ENCODE measurements around the gene PTPRG.

The PTPRG gene

DNA sequence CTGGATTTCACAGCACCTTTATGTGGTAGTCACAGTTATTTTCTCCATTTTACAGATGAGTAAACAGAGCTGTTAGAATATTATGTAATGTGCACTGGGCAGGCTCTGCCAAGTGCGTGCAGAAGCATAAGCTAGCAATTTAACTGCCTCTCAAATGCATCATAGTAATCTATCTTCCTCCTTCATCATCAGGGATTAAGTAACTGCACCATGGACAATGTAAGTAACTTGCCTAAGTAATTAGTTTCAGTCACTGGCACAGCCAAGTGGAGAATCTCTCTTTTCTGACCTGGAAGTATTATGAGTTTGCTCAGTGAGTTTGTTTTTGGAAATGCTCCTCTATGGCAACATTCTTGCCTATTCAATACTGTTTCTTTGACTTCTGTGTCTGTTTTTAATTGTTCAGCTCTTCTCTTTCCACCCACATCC, 260.5 kb downstream of the PTPRG start:
- H3K4me3 ChIP-seq (ENCODE audit: insufficient read depth, low read depth, low read length, poor library complexity, severe bottlenecking), result no peak overlapping the region
- H3K36me3 ChIP-seq (ENCODE audit: control insufficient read depth, insufficient read depth, low read length), result no peaks in the 10 kb centered on the region
- H3K27me3 ChIP-seq (replicated peaks; ENCODE audit: control insufficient read depth, insufficient read depth, low read length, poor library complexity, severe bottlenecking), result no peaks in the 10 kb centered on the region
- DNase-seq, result no peak
- H3K9me3 ChIP-seq (ENCODE audit: control insufficient read depth, low read length), result no peaks in the 10 kb centered on the region
- H3K4me1 ChIP-seq (ENCODE audit: control insufficient read depth, insufficient read depth, low read length, poor library complexity, severe bottlenecking), result no peaks in the 10 kb centered on the region
- no peak overlapping the region for H3K27ac ChIP-seq (ENCODE audit: insufficient read depth, low read length, poor library complexity, severe bottlenecking)

DNA sequence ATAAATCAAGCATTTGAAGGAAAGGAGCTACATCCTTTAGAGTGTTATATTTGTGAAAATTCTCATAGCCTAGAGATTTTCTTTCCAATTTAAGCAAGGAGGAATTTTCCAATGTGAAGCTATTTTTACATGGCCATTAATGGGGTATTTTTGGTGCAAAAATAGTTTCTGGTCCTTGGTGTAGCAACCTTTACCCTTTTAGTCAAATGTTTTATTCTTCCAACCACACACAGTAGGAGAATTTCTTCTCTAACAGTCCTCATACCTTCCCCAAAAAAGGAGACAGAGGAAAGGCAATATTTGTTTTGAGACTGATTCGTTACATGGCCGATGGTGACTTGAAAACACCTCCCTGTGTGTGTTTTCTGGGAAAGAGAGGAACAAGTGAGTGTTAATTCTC, 261.2 kb downstream of the PTPRG start:
- no peak for DNase-seq
- H3K27me3 ChIP-seq (replicated peaks; ENCODE audit: control insufficient read depth, insufficient read depth, low read length, poor library complexity, severe bottlenecking), result no peaks in the 10 kb centered on the region
- H3K9me3 ChIP-seq (ENCODE audit: control insufficient read depth, low read length), result no peaks in the 10 kb centered on the region
- H3K36me3 ChIP-seq (ENCODE audit: control insufficient read depth, insufficient read depth, low read length), result no peaks in the 10 kb centered on the region
- H3K27ac ChIP-seq (ENCODE audit: insufficient read depth, low read length, poor library complexity, severe bottlenecking), result no peak overlapping the region
- H3K4me1 ChIP-seq (ENCODE audit: control insufficient read depth, insufficient read depth, low read length, poor library complexity, severe bottlenecking), result no peaks in the 10 kb centered on the region
- no peak overlapping the region for H3K4me3 ChIP-seq (ENCODE audit: insufficient read depth, low read depth, low read length, poor library complexity, severe bottlenecking)

DNA sequence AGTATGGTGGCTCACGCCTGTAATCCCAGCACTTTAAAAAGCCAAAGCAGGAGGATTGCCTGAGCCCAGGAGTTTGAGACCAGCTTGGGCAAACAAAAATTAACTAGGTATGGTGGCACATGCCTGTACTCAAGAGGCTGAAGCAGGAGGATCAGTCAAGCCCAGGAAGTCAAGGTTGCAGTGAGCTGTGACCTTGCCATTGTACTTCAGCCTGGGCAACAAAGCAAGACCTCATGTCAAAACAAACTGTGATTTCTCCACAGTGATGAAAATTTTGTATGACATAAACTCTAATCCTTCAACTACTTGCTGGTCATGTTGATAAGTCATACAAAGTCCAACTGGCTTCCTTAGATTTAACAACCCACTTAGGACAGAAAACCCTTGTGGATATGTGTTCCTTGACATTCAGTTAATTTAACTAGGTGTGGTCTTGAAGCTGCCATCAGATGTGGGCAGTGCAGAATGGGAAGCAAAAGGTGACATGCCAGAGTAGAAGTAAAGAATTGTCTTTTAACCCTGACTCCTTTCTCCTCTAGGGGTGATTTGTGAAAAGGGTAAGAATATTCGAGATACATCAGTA, 263.3 kb downstream of the PTPRG start:
- no peak for DNase-seq
- Histone ChIP-seq H3K36me3 (ENCODE audit: control insufficient read depth, insufficient read depth, low read length) (no peaks in the 10 kb centered on the region), H3K9me3 (ENCODE audit: control insufficient read depth, low read length) (no peaks in the 10 kb centered on the region), H3K27ac (ENCODE audit: insufficient read depth, low read length, poor library complexity, severe bottlenecking) (no peak overlapping the region), H3K4me1 (ENCODE audit: control insufficient read depth, insufficient read depth, low read length, poor library complexity, severe bottlenecking) (no peaks in the 10 kb centered on the region), H3K27me3 (replicated peaks; ENCODE audit: control insufficient read depth, insufficient read depth, low read length, poor library complexity, severe bottlenecking) (no peaks in the 10 kb centered on the region), H3K4me3 (ENCODE audit: insufficient read depth, low read depth, low read length, poor library complexity, severe bottlenecking) (no peak overlapping the region)

GRCh38 chr3:61826161-61826560, 264.8 kb downstream of the PTPRG start:
- H3K4me1 ChIP-seq (ENCODE audit: control insufficient read depth, insufficient read depth, low read length, poor library complexity, severe bottlenecking), result no peaks in the 10 kb centered on the region
- no peaks in the 10 kb centered on the region for H3K9me3 ChIP-seq (ENCODE audit: control insufficient read depth, low read length)
- no peak overlapping the region for H3K27ac ChIP-seq (ENCODE audit: insufficient read depth, low read length, poor library complexity, severe bottlenecking)
- no peaks in the 10 kb centered on the region for H3K36me3 ChIP-seq (ENCODE audit: control insufficient read depth, insufficient read depth, low read length)
- no peak overlapping the region for H3K4me3 ChIP-seq (ENCODE audit: insufficient read depth, low read depth, low read length, poor library complexity, severe bottlenecking)
- H3K27me3 ChIP-seq (replicated peaks; ENCODE audit: control insufficient read depth, insufficient read depth, low read length, poor library complexity, severe bottlenecking), result no peaks in the 10 kb centered on the region
- DNase-seq, result no peak

GRCh38 chr3:61828184-61828874, 267.0 kb downstream of the PTPRG start:
- no peak overlapping the region for H3K27ac ChIP-seq (ENCODE audit: insufficient read depth, low read length, poor library complexity, severe bottlenecking)
- no peak for DNase-seq
- H3K27me3 ChIP-seq (replicated peaks; ENCODE audit: control insufficient read depth, insufficient read depth, low read length, poor library complexity, severe bottlenecking), result no peaks in the 10 kb centered on the region
- no peaks in the 10 kb centered on the region for H3K36me3 ChIP-seq (ENCODE audit: control insufficient read depth, insufficient read depth, low read length)
- H3K9me3 ChIP-seq (ENCODE audit: control insufficient read depth, low read length), result no peaks in the 10 kb centered on the region
- H3K4me1 ChIP-seq (ENCODE audit: control insufficient read depth, insufficient read depth, low read length, poor library complexity, severe bottlenecking), result no peaks in the 10 kb centered on the region
- no peak overlapping the region for H3K4me3 ChIP-seq (ENCODE audit: insufficient read depth, low read depth, low read length, poor library complexity, severe bottlenecking)

DNA sequence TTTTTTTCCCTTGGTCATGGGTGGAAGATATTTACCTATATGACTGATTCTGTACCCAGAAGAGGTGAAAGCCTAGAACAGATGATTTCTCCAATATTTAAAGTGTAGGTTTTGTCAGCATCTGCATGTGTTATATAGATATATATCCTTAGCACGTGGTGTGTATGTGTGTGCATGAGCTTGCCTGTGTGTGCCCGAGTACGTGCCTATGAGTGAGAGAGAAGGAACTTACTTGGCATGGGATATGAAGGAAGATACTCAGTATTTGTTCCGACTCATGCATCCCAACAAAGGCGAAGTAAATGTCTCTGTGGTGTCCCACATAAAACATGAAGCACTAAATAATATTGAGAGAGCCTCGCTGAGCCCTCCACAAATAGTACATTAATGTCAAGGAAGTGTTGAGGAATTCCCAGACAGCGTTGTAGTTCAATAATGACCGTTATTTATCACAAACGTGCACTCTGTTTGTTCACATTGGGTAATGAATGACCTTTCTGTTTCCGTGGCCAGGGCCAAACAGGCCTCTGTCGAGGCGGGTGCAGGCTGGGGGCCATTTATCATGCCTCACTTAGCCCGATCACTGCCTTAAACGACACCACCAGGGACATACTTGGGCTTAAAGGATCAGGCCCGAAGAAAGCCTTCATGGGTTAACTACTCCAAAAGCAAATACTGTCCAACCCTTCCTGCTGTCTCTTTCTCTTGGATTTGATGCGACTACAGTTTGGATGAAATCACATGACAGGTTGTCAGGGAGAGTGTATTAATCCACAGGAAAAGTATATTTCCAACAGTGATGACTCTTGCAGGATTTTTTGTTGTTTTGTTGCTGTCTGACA, 267.7 kb downstream of the PTPRG start:
- Histone ChIP-seq H3K36me3 (ENCODE audit: control insufficient read depth, insufficient read depth, low read length) (no peaks in the 10 kb centered on the region), H3K4me3 (ENCODE audit: insufficient read depth, low read depth, low read length, poor library complexity, severe bottlenecking) (no peak overlapping the region), H3K4me1 (ENCODE audit: control insufficient read depth, insufficient read depth, low read length, poor library complexity, severe bottlenecking) (no peaks in the 10 kb centered on the region), H3K27ac (ENCODE audit: insufficient read depth, low read length, poor library complexity, severe bottlenecking) (no peak overlapping the region), H3K27me3 (replicated peaks; ENCODE audit: control insufficient read depth, insufficient read depth, low read length, poor library complexity, severe bottlenecking) (no peaks in the 10 kb centered on the region), H3K9me3 (ENCODE audit: control insufficient read depth, low read length) (no peaks in the 10 kb centered on the region)
- DNase-seq, result no peak

DNA sequence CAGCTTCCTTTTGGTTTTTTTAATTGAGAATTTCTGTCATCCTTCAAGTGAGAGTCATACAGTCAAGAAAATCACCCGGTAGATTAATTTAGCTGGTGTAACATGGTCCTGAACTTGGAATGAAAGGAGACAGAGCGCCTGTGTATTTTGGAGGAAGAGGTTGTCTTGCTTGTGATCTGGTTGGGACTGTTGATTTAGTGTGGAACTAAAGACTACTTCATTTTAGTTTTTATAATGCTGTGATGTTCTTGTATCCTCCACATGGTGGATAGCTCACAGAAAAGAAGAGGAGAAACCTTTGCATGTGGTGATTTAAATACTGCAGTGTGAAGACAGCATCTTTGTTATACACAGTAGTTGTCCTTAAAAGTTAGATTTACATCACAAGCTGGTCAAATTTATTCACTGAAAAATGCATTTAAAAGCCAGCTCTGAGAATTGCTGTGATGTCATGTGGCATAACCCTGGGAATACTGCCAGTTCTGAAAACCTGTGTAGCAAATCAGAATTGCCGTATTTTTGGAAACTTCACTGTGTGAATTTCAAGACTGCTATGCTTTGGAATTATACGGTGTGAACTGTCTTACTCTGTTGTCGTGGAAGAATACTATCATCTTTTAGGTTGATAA, 268.5 kb downstream of the PTPRG start:
- Histone ChIP-seq H3K27ac (ENCODE audit: insufficient read depth, low read length, poor library complexity, severe bottlenecking) (no peak overlapping the region), H3K9me3 (ENCODE audit: control insufficient read depth, low read length) (no peaks in the 10 kb centered on the region), H3K36me3 (ENCODE audit: control insufficient read depth, insufficient read depth, low read length) (no peaks in the 10 kb centered on the region), H3K27me3 (replicated peaks; ENCODE audit: control insufficient read depth, insufficient read depth, low read length, poor library complexity, severe bottlenecking) (no peaks in the 10 kb centered on the region), H3K4me3 (ENCODE audit: insufficient read depth, low read depth, low read length, poor library complexity, severe bottlenecking) (no peak overlapping the region), H3K4me1 (ENCODE audit: control insufficient read depth, insufficient read depth, low read length, poor library complexity, severe bottlenecking) (no peaks in the 10 kb centered on the region)
- DNase-seq, result no peak

DNA sequence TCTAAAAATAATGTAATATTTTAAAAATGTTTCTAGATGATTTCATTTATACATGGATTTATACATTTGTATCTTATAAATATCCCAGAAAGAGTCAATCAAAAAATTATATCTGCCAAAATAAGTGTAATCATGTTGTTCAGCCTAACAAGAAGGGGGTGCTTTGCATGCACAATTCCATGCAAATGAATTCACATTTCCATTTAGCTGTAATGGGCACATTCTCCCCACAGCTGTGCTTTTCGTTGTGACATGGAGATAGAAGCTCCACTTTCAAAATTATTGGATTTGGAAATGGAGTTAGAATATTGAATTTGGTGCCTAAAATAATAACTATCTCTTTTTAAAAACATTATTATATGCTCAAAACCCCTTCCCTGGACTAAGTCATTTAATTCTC, 270.6 kb downstream of the PTPRG start:
- no peak for DNase-seq
- Histone ChIP-seq H3K4me3 (ENCODE audit: insufficient read depth, low read depth, low read length, poor library complexity, severe bottlenecking) (no peak overlapping the region), H3K27me3 (replicated peaks; ENCODE audit: control insufficient read depth, insufficient read depth, low read length, poor library complexity, severe bottlenecking) (no peaks in the 10 kb centered on the region), H3K27ac (ENCODE audit: insufficient read depth, low read length, poor library complexity, severe bottlenecking) (no peak overlapping the region), H3K4me1 (ENCODE audit: control insufficient read depth, insufficient read depth, low read length, poor library complexity, severe bottlenecking) (no peaks in the 10 kb centered on the region), H3K36me3 (ENCODE audit: control insufficient read depth, insufficient read depth, low read length) (no peaks in the 10 kb centered on the region), H3K9me3 (ENCODE audit: control insufficient read depth, low read length) (no peaks in the 10 kb centered on the region)

- DNase-seq, result no peak
- Histone ChIP-seq H3K9me3 (ENCODE audit: control insufficient read depth, low read length) (no peaks in the 10 kb centered on the region), H3K27ac (ENCODE audit: insufficient read depth, low read length, poor library complexity, severe bottlenecking) (no peak overlapping the region), H3K36me3 (ENCODE audit: control insufficient read depth, insufficient read depth, low read length) (no peaks in the 10 kb centered on the region), H3K4me3 (ENCODE audit: insufficient read depth, low read depth, low read length, poor library complexity, severe bottlenecking) (no peak overlapping the region), H3K4me1 (ENCODE audit: control insufficient read depth, insufficient read depth, low read length, poor library complexity, severe bottlenecking) (no peaks in the 10 kb centered on the region), H3K27me3 (replicated peaks; ENCODE audit: control insufficient read depth, insufficient read depth, low read length, poor library complexity, severe bottlenecking) (no peaks in the 10 kb centered on the region)
Observed at GRCh38 chr3:61832375-61833229, 271.2 kb downstream of the PTPRG start.
